Stimulated activated CD8-positive, alpha-beta memory T cell treated with anti-CD3 and anti-CD28 coated beads, Interleukin-7, amount 100 ng/mL, for 24 hours (primary cell): ENCODE measurements around the gene TEDC1.

ENCODE experiments used
- DNase-seq: peaks from one replicate; pipeline ENCODE4 v3.0.0-alpha.2; 2020; ENCODE audit warnings: low read depth

Gene TEDC1

GRCh38 chr14:105526776-105527380 lies 35.8 kb downstream of the TEDC1 start:
- no peak for DNase-seq

- no peak for DNase-seq
Measured at GRCh38 chr14:105527381-105527825, 36.4 kb downstream of the TEDC1 start.

DNA sequence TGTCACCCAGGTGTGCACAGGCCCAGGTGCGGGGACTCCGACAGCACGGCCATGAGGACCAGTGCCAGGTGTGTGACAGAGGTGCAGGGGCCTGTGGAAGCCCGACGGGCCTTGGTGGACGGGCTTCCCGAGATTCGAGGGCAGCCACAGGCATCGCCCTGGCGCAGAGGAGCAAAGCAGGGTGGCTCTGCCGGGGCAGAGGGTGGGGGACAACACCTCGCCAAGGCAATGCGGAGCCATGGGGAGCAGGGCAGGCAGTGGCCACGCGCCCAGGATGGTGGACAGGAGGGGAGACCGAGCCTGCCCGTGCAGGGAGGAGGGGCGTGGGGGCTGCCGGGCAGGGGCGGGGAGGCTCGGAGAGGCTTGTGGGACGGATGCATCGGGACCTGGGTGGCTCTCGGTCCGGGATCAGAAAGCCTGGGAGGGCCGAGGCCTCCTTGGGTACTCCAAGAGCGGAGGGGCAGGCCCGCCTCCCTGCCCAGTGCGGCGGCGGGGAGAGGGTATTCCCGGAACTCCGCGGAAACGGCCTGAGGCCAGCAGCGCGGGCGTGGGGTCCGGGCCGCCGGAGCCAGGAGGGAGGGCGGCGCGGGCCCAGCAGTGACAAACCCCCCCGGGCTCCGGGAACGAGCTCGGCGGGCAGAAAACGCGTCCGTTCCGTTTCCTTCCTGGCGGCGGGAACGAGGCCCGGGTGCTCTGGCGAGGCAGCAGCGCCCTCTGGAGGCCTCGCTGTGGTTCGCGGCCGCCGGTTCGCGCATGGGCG lies 37.0 kb downstream of the TEDC1 start:
- peak; percentile 64 for DNase-seq

GRCh38 chr14:105528586-105529318 lies 37.7 kb downstream of the TEDC1 start:
- no peak for DNase-seq

GRCh38 chr14:105529319-105529568 lies 38.2 kb downstream of the TEDC1 start:
- DNase-seq, result no peak

- no peak for DNase-seq
Measured at GRCh38 chr14:105529569-105530284, 38.7 kb downstream of the TEDC1 start.

DNA sequence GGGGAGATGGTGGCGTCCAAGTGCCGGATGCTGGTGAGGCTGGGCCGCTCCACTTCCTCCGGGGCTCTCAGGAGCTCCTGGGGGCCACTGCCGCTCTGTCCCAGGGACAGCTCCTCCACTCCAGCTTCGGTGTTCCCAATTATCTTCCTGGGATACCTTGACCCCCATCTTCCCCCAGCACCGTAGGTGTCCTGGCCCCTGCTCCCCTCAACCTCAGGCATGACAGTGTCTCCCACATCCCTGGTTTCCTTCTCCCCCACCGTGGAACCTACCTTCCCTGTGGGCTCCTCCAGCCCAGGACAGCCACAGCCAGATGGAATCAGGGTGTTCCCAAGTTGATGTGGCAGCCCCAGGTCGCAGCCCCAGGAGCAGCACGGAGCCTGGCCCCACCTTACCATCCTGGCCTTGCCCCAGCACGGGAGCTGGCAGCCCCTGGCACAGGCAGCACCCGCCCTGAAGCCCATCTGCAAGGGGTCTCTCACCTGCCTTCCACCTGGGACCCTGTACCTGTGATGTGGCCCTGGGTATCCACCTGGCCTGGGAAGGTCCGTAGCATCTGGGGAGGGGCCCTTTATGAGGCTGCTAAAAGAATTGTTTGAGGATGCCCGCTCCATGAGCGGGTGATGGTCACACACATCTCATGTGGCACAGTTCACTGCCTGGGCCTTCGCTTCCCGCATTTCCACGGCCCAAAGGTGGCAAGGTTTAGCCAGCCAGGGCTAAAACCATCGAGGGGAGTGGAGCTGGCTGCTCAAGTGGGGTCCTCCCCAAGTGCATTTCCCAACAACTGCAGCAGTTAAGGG lies 39.4 kb downstream of the TEDC1 start:
- no peak for DNase-seq

DNA sequence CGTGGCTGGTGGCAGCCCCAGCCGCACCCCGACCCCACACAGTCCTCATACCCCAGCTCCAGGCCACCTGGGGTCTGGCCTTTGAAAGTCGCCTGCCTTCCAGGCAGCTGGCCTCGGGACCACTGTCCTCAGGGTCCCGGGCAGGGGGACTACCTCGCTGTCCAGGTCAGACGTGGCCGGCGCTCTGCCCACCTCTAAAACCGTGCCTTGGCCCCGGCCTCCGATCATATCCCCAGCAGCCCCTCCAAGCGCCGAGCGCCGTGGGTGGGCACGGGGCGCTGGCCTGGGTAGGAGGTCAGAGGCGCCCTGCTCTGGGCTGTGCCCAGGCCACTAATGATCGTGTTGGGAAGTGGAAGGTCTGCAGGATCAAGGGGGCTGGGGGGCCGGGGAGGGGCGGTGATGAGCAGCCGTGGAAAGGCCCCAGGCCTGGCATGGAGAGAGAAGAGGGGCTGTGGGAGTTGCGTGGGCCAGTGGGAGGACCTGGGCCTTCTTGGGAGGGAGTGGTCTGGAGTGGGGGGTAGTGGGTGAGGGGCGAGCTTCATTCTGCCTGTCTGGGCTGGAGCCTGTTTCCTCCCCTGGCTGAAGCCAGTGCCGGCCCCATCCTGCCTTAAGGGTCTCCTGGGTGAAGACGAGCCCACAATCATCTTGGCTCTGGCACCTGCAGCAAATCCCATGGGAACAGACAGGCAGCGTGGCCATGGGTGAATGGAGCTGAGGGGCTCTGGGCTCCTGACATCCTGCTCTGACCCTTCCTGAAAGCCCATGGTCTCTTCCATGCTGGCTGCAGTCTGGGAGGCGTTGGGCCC lies 40.2 kb downstream of the TEDC1 start:
- no peak for DNase-seq

- DNase-seq, result no peak
Measured at GRCh38 chr14:105531894-105532623, 41.0 kb downstream of the TEDC1 start.

- DNase-seq, result no peak
Measured at GRCh38 chr14:105532735-105533141, 41.7 kb downstream of the TEDC1 start.

DNA sequence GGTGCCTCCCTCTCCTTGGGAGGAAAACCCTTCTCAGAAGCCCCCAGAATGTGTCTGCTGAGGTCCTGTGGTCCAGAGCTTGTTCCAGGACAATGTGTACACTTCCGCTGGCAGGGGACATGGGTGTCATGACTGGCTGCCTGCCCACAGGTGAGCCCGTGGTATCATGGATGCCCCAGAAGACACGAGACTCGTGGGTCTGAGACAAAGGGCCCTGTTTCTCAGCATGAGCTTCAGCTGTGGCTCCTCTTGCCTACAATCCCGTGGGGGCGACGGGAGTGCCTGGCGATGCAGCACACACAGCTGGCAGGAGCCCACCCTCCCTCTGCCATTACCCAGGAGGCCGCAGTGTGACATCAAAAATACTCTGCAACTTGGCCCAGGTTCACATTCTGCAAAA lies 42.3 kb downstream of the TEDC1 start:
- DNase-seq, result no peak

- no peak for DNase-seq
Measured at GRCh38 chr14:105533811-105534498, 42.9 kb downstream of the TEDC1 start.

DNA sequence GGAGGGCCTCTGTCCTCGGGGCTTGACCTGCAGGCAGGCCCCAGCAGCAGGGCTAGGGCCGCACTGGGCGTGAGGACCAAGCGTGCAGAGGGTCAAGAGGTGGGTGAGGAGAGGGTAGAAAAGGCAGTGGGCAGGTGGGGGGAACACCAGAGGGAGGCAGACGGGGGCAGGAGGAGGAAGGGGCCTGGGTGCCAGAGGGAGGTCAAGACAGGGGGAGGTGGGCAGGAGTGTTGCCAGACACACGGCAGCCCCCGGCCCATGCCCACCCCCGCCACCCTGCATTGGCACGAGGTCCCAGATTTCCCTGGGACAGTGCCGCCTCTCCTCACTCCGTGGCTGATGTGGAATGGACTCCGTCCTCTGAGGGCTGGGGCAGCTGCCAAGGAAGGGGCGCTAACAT lies 43.5 kb downstream of the TEDC1 start:
- DNase-seq, result no peak

DNA sequence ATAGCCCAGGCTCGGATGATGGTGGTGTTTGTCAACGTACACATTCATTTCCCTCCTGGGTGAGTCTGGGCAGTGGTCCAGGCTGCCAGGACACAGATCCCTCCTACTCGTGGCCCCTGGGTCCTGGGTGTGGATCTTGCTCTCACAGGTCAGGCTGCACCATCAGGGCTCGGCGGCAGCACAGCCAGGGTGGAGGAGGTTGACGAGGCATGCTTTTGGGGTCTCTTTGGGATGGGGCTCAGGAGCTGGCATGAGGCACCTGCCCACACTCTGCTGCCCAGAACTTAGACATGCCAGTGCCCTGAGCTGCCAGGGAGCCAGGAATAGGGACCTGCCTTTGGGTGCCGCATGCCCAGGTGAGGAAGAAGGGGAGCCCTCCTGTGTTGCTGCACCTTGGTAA lies 45.0 kb downstream of the TEDC1 start:
- DNase-seq, result no peak

DNA sequence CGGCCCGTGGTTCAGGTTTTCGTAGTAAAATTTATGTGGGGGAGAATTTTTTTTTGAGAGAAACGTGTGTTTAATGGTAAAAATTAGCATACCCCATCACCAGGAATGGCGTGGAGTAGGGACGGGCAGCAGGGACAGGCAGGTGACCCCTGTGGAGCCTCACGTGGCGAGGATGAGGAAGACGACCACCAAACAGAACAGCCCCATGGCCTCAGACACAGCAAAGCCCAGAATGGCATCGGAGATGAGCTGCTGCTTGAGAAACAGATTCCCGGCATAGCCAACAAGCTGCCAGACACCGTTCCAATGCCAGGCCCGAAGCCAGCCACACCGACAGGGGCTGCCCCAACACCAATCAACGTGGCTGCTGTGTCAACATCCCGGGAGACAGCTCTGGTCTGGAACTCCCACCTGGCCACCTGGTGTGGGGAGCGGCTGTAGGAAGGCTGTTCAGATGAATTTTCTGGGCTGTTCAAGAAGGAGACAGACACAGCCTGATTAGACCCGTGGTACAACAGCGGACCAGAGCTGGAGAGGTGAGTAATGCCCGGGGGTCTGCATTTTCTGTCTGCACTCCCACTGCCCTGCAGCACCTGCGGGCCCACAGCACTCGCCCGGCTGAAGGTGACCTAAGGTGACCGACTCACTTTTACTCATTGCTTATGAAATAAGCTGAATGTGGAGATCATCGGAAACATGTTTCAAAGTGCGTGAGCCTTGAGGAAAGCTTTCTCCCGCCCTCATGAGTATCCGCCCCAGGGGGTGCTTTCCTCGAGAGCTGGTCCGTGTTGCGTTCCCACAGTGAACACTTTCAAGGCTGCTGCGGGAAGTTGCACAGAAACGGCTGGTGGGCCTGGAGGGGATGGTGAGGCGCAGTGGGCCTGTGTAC lies 45.9 kb downstream of the TEDC1 start:
- no peak for DNase-seq

DNA sequence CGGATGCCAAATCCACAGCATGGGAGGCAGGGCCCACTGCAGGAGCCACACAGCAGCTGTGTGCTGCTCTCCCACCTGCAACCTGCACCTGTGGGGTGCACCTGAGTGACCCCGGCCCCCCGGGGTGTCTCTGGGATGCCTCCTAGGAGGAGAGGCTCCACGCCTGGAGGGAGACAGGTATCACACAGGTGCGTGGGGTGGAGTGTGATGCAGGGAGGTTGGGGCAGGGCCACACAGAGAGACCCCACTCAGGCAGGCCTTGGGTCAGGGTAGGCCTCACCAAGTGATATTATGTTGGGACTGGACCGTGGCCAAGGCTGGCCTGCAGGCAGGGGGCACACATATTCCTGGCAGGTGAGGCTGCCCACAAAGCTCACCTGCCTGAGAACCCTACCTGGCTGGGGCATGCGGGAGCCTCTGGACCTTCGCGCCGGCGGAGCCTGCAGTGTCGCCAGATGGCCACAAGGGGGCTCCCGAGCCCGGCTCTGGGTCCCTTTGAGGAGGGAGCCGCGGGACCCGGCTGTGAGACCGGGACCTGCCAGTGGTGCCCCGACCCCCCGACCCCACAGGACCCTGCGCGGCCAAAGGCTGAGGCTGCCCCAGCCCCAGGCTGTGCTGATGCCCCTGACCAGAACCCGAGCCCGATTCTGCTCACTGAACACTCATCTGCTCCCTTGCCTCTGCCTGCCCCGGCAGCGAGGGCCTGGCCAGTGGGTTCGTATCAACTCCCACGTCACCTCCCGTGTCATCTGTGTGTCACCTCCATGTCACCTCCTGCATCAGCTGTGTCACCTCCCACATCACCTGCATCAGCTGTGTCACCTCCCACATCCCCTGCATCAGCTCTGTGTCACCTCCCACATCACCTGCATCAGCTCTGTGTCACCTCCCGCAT lies 46.8 kb downstream of the TEDC1 start:
- no peak for DNase-seq

DNA sequence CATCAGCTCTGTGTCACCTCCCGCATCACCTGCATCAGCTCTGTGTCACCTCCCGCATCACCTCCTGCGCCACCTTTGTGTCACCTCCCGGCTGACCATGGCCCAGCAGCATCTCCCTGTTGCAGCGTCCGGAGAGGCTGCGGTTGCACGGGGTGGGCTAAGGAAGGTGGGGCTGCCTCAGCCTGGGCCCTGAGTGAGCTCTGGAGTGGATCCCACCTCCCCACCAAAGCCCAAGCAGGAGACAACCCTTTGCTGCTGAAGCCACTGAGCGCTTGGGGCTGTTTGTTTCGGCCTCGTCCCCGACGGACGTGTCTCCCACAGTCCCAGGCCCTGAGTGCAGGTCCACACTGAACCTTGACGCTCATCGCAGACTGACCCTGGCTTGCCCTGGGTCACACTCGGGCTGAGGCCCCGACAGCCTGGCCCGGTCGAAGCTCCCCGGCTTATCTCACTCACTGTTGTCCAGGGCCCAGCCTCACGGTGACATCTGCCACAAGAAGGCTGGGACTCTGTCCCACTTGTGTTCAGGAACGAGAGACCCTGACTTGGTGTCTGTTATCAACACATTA lies 47.5 kb downstream of the TEDC1 start:
- DNase-seq, result no peak
